ENCODE data around the gene UVRAG.

The UVRAG gene

GRCh38 chr11:75810637-75811390, 4.2 kb upstream of the UVRAG start:
- H3K4me2 ChIP-seq (ENCODE audit: low read length) = peak overlapping the region; percentile 93
- H3K27ac ChIP-seq (ENCODE audit: low read length) = peak overlapping the region; percentile 94
- no peaks in the 10 kb centered on the region for H3K36me3 ChIP-seq (replicated peaks; ENCODE audit: low read depth, low read length)
- peak overlapping the region; percentile 79 for H2AFZ ChIP-seq (ENCODE audit: low read depth, low read length)
- H3K27me3 ChIP-seq (ENCODE audit: low read depth, low read length) = no peaks in the 10 kb centered on the region
- H3K79me2 ChIP-seq (ENCODE audit: low read length) = peaks cover 33% of the 10 kb centered on the region
- no peak for TF ChIP-seq CTCF (IDR thresholded peaks at IDR 0.05; ENCODE audit: low read depth, low read length)
- no peaks in the 10 kb centered on the region for H3K9me3 ChIP-seq (ENCODE audit: insufficient read depth, low read length)
- no peaks in the 10 kb centered on the region for H4K20me1 ChIP-seq (ENCODE audit: insufficient read depth, low read length)
- peak overlapping the region; percentile 70 for H3K9ac ChIP-seq (ENCODE audit: low read length)
- H3K4me3 ChIP-seq (ENCODE audit: low read length) = peak overlapping the region; percentile 73
- H3K4me1 ChIP-seq (ENCODE audit: low read length) = peaks cover 63% of the 10 kb centered on the region

GRCh38 chr11:75811485-75811884, 3.5 kb upstream of the UVRAG start:
- peak overlapping the region; percentile 79 for H2AFZ ChIP-seq (ENCODE audit: low read depth, low read length)
- 0 out of 2 replicates have a peak, but pooled peaks cover 5% of the 10 kb centered on the region for H4K20me1 ChIP-seq (ENCODE audit: insufficient read depth, low read length)
- no peaks in the 10 kb centered on the region for H3K27me3 ChIP-seq (ENCODE audit: low read depth, low read length)
- H3K27ac ChIP-seq (ENCODE audit: low read length) = peak overlapping the region; percentile 94
- peaks cover 5% of the 10 kb centered on the region for H3K36me3 ChIP-seq (replicated peaks; ENCODE audit: low read depth, low read length)
- peaks cover 40% of the 10 kb centered on the region for H3K79me2 ChIP-seq (ENCODE audit: low read length)
- peaks cover 63% of the 10 kb centered on the region for H3K4me1 ChIP-seq (ENCODE audit: low read length)
- TF ChIP-seq CTCF (IDR thresholded peaks at IDR 0.05; ENCODE audit: low read depth, low read length) = no peak
- TF ChIP-seq EZH2phosphoT487 (IDR thresholded peaks at IDR 0.05; ENCODE audit: low read depth) = no peak
- no peaks in the 10 kb centered on the region for H3K9me3 ChIP-seq (ENCODE audit: insufficient read depth, low read length)
- peak overlapping the region; percentile 93 for H3K4me2 ChIP-seq (ENCODE audit: low read length)
- peak overlapping the region; percentile 70 for H3K9ac ChIP-seq (ENCODE audit: low read length)
- peak overlapping the region; percentile 73 for H3K4me3 ChIP-seq (ENCODE audit: low read length)

- Histone ChIP-seq H3K9ac (ENCODE audit: low read length) (peak overlapping the region; percentile 99; the same call in 1 of the 2 replicates), H4K20me1 (ENCODE audit: insufficient read depth, low read length) (peaks cover 16% of the 10 kb centered on the region; the same call in 1 of the 2 replicates), H3K36me3 (replicated peaks; ENCODE audit: low read depth, low read length) (peaks cover 8% of the 10 kb centered on the region), H3K79me2 (ENCODE audit: low read length) (peaks cover 51% of the 10 kb centered on the region), H3K27me3 (ENCODE audit: low read depth, low read length) (no peaks in the 10 kb centered on the region), H3K4me1 (ENCODE audit: low read length) (peaks cover 71% of the 10 kb centered on the region), H3K27ac (ENCODE audit: low read length) (peak overlapping the region; percentile 94), H3K4me3 (ENCODE audit: low read length) (peak overlapping the region; percentile 95), H3K9me3 (ENCODE audit: insufficient read depth, low read length) (no peaks in the 10 kb centered on the region), H3K4me2 (ENCODE audit: low read length) (peak overlapping the region; percentile 93), H2AFZ (ENCODE audit: low read depth, low read length) (no peak overlapping the region)
- TF ChIP-seq EZH2phosphoT487 (IDR thresholded peaks at IDR 0.05; ENCODE audit: low read depth) (no peak), CTCF (IDR thresholded peaks at IDR 0.05; ENCODE audit: low read depth, low read length) (no peak)
Measured at GRCh38 chr11:75812542-75813040, 2.4 kb upstream of the UVRAG start.

- peak overlapping the region; percentile 93 for H3K4me2 ChIP-seq (ENCODE audit: low read length)
- no peaks in the 10 kb centered on the region for H3K9me3 ChIP-seq (ENCODE audit: insufficient read depth, low read length)
- peak overlapping the region; percentile 99 for H3K9ac ChIP-seq (ENCODE audit: low read length)
- no peaks in the 10 kb centered on the region for H3K27me3 ChIP-seq (ENCODE audit: low read depth, low read length)
- TF ChIP-seq EZH2phosphoT487 (IDR thresholded peaks at IDR 0.05; ENCODE audit: low read depth) = no peak
- no peak for TF ChIP-seq CTCF (IDR thresholded peaks at IDR 0.05; ENCODE audit: low read depth, low read length)
- H4K20me1 ChIP-seq (ENCODE audit: insufficient read depth, low read length) = peaks cover 20% of the 10 kb centered on the region; the same call in 1 of the 2 replicates
- peak overlapping the region; percentile 94 for H3K27ac ChIP-seq (ENCODE audit: low read length)
- peaks cover 10% of the 10 kb centered on the region for H3K36me3 ChIP-seq (replicated peaks; ENCODE audit: low read depth, low read length)
- H3K4me3 ChIP-seq (ENCODE audit: low read length) = peak overlapping the region; percentile 95
- H3K79me2 ChIP-seq (ENCODE audit: low read length) = peaks cover 56% of the 10 kb centered on the region
- no peak overlapping the region for H2AFZ ChIP-seq (ENCODE audit: low read depth, low read length)
- peaks cover 75% of the 10 kb centered on the region for H3K4me1 ChIP-seq (ENCODE audit: low read length)
Measured at GRCh38 chr11:75813124-75813523, 1.9 kb upstream of the UVRAG start.

Measured in OCI-LY3 (cell line).